GM12878 (cell line): ENCODE results near the gene SSPN.

ENCODE experiments used
- EP300 ChIP-seq, 2 experiments: fragments of 150-350 bp in 1 of 2; IDR thresholded peaks; 2 replicates each; pipeline ENCODE4 v1.6.1; 2011 to 2012; ENCODE audit warnings: low read depth in 2 of 2, low read length in 2 of 2, borderline replicate concordance in 1 of 2, improper control_type of control experiment in 1 of 2, inconsistent platforms in 1 of 2; ENCODE audit not compliant: control insufficient read depth in 1 of 2
- EZH2 ChIP-seq: IDR thresholded peaks from 2 replicates; pipeline ENCODE4 v1.6.1; 2012; ENCODE audit warnings: low read depth, mild to moderate bottlenecking, control low read depth, inconsistent platforms, low read length, borderline replicate concordance; ENCODE audit not compliant: control insufficient read depth
- GABPA ChIP-seq: IDR thresholded peaks from 2 replicates; pipeline ENCODE4 v1.6.1; 2014; ENCODE audit warnings: antibody characterized with exemption, low read depth, mild to moderate bottlenecking, inconsistent platforms
- JUND ChIP-seq: IDR thresholded peaks from 2 replicates; pipeline ENCODE4 v1.6.1; 2012; ENCODE audit warnings: low read depth, mild to moderate bottlenecking, low read length, improper control_type of control experiment, moderate library complexity
- POLR2AphosphoS5 ChIP-seq: IDR thresholded peaks from 2 replicates; pipeline ENCODE4 v1.6.1; 2011; ENCODE audit warnings: mild to moderate bottlenecking, low read length, inconsistent platforms
- TCF7 ChIP-seq: IDR thresholded peaks from 2 replicates; pipeline ENCODE4 v1.6.1; 2014; ENCODE audit warnings: antibody characterized with exemption, borderline replicate concordance
- ZSCAN29 ChIP-seq: fragments of 450-650 bp; IDR thresholded peaks from 2 replicates; pipeline ENCODE4 v1.6.1; 2017; ENCODE audit warnings: mild to moderate bottlenecking, moderate library complexity
- TF ChIP-seq, protein P1 (sequence below), 3 experiments: IDR thresholded peaks in 2 of 3; conservative IDR thresholded peaks in 1 of 3; 2 replicates each; pipeline ENCODE4 v1.5.1; 2011; ENCODE audit warnings: low read depth in 3 of 3, low read length in 3 of 3, mild to moderate bottlenecking in 3 of 3, control low read depth in 2 of 3, moderate library complexity in 2 of 3, inconsistent platforms in 1 of 3, mixed read lengths in 1 of 3; ENCODE audit not compliant: control insufficient read depth in 2 of 3, insufficient read depth in 1 of 3; ENCODE audit errors: extremely low read depth in 1 of 3
- TF ChIP-seq, protein P2 (sequence below): IDR thresholded peaks from 2 replicates; pipeline ENCODE4 v1.6.1; 2011; ENCODE audit warnings: mild to moderate bottlenecking, low read depth, low read length, moderate library complexity; ENCODE audit not compliant: insufficient replicate concordance

DNA sequence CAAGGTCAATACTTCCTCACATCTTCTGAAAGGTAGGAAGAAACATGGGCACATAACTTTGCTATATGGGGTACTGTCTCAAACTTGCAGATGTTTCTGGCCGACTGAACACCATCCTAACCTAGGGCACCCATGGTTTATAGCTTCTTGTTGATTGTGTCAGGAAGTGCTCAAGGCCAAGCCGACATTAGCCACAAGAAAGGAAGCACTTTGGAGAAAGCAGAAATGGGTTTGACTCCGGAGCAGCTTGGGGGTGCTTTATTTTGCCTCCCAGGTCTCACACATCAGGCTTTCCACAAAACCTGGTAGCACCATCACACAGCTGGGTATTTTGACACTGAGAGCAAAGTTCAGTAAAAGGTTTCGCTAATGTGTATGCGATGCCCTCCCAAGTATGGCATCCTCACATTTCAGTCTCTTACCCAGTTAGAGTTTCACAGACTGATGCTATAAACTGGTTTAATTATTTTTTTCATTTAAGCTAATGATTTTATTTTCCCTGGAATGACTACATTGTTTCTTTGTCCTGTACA lies 45.3 kb upstream of the SSPN start:
- TF ChIP-seq ZSCAN29 (no peak), JUND (no peak), EP300 (IDR thresholded peaks at IDR 0.05; ENCODE audit: borderline replicate concordance in 1 of 2, control insufficient read depth in 1 of 2, low read depth in 2 of 2, low read length in 2 of 2) (no peak), EZH2 (no peak), TCF7 (no peak), POLR2AphosphoS5 (no peak), GABPA (no peak)
- TF ChIP-seq, protein P1, sequence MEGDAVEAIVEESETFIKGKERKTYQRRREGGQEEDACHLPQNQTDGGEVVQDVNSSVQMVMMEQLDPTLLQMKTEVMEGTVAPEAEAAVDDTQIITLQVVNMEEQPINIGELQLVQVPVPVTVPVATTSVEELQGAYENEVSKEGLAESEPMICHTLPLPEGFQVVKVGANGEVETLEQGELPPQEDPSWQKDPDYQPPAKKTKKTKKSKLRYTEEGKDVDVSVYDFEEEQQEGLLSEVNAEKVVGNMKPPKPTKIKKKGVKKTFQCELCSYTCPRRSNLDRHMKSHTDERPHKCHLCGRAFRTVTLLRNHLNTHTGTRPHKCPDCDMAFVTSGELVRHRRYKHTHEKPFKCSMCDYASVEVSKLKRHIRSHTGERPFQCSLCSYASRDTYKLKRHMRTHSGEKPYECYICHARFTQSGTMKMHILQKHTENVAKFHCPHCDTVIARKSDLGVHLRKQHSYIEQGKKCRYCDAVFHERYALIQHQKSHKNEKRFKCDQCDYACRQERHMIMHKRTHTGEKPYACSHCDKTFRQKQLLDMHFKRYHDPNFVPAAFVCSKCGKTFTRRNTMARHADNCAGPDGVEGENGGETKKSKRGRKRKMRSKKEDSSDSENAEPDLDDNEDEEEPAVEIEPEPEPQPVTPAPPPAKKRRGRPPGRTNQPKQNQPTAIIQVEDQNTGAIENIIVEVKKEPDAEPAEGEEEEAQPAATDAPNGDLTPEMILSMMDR (IDR thresholded peaks at IDR 0.05 in 2 of 3, conservative IDR thresholded peaks at IDR 0.05 in 1 of 3; ENCODE audit: control insufficient read depth in 2 of 3, extremely low read depth in 1 of 3, insufficient read depth in 1 of 3, low read depth in 3 of 3, low read length in 3 of 3) = no peak
- TF ChIP-seq, protein P2, sequence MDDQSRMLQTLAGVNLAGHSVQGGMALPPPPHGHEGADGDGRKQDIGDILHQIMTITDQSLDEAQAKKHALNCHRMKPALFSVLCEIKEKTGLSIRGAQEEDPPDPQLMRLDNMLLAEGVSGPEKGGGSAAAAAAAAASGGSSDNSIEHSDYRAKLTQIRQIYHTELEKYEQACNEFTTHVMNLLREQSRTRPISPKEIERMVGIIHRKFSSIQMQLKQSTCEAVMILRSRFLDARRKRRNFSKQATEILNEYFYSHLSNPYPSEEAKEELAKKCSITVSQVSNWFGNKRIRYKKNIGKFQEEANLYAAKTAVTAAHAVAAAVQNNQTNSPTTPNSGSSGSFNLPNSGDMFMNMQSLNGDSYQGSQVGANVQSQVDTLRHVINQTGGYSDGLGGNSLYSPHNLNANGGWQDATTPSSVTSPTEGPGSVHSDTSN = no peak
